Skeletal muscle satellite cell (primary cell): ENCODE data around the gene CCDC9. TPM values are rescaled to one million over a fixed set of nuclear protein-coding genes. Genes with fewer than 3 reads are reported as not detected.

Source experiments
- H3K27me3 ChIP-seq: 2 replicates; pipeline ENCODE4 v1.7.0; 2013; ENCODE audit warnings: low read length; ENCODE audit not compliant: control insufficient read depth, insufficient read depth
- H3K36me3 ChIP-seq: 2 replicates; pipeline ENCODE4 v1.7.0; 2013; ENCODE audit warnings: mild to moderate bottlenecking, control low read depth, low read length; ENCODE audit not compliant: insufficient read depth
- H3K4me1 ChIP-seq: 2 replicates; pipeline ENCODE4 v1.7.0; 2013; ENCODE audit warnings: low read length; ENCODE audit not compliant: control insufficient read depth, insufficient read depth
- H3K4me2 ChIP-seq: 2 replicates; pipeline ENCODE4 v1.7.0; 2013; ENCODE audit warnings: mild to moderate bottlenecking, low read length
- H3K4me3 ChIP-seq: 2 replicates; pipeline ENCODE4 v1.7.0; 2013; ENCODE audit warnings: low read length
- H3K9ac ChIP-seq: 2 replicates; pipeline ENCODE4 v1.7.0; 2013; ENCODE audit warnings: mild to moderate bottlenecking, low read depth, low read length, moderate library complexity
- H3K9me3 ChIP-seq: replicated peaks from 2 replicates; pipeline ENCODE4 v1.7.0; 2013; ENCODE audit warnings: mild to moderate bottlenecking, control low read depth, low read length
- small RNA-seq: library from RNA; depleted of rRNA; stranded (forward); fragments of <200 nt; gene quantifications from one replicate; pipeline ENCODE3, GENCODE V24; 2012

CCDC9 gene

GRCh38 chr19:47310819-47311218 is 54.5 kb downstream of the CCDC9 start:
- Histone ChIP-seq H3K9ac (no peak overlapping the region), H3K36me3 (no peaks in the 10 kb centered on the region), H3K27me3 (no peaks in the 10 kb centered on the region), H3K4me2 (no peak overlapping the region), H3K9me3 (no peaks in the 10 kb centered on the region), H3K4me3 (no peak overlapping the region), H3K4me1 (peaks cover 17% of the 10 kb centered on the region)

- H3K36me3 ChIP-seq, result no peaks in the 10 kb centered on the region
- no peaks in the 10 kb centered on the region for H3K9me3 ChIP-seq
- no peak overlapping the region for H3K9ac ChIP-seq
- peaks cover 17% of the 10 kb centered on the region for H3K4me1 ChIP-seq
- no peaks in the 10 kb centered on the region for H3K27me3 ChIP-seq
- no peak overlapping the region for H3K4me3 ChIP-seq
- no peak overlapping the region for H3K4me2 ChIP-seq
Observed at GRCh38 chr19:47312366-47313006, 56.2 kb downstream of the CCDC9 start.

- H3K4me1 ChIP-seq, result peaks cover 16% of the 10 kb centered on the region
- H3K36me3 ChIP-seq, result no peaks in the 10 kb centered on the region
- no peak overlapping the region for H3K4me3 ChIP-seq
- H3K4me2 ChIP-seq, result no peak overlapping the region
- H3K27me3 ChIP-seq, result no peaks in the 10 kb centered on the region
- no peaks in the 10 kb centered on the region for H3K9me3 ChIP-seq
- no peak overlapping the region for H3K9ac ChIP-seq
Observed at GRCh38 chr19:47313754-47314295, 57.5 kb downstream of the CCDC9 start.

- H3K4me1 ChIP-seq, result peaks cover 7% of the 10 kb centered on the region
- H3K9me3 ChIP-seq, result no peaks in the 10 kb centered on the region
- peak overlapping the region; percentile 29 for H3K4me2 ChIP-seq
- no peak overlapping the region for H3K4me3 ChIP-seq
- no peaks in the 10 kb centered on the region for H3K27me3 ChIP-seq
- no peak overlapping the region for H3K9ac ChIP-seq
- H3K36me3 ChIP-seq, result no peaks in the 10 kb centered on the region
Observed at GRCh38 chr19:47315125-47315821, 58.9 kb downstream of the CCDC9 start.

- no peak overlapping the region for H3K9ac ChIP-seq
- H3K4me2 ChIP-seq, result no peak overlapping the region
- no peaks in the 10 kb centered on the region for H3K27me3 ChIP-seq
- H3K9me3 ChIP-seq, result no peaks in the 10 kb centered on the region
- H3K4me3 ChIP-seq, result no peak overlapping the region
- peaks cover 7% of the 10 kb centered on the region for H3K4me1 ChIP-seq
- no peaks in the 10 kb centered on the region for H3K36me3 ChIP-seq
Observed at GRCh38 chr19:47316513-47316912, 60.2 kb downstream of the CCDC9 start.

GRCh38 chr19:47319923-47320871 is 63.9 kb downstream of the CCDC9 start:
- no peak overlapping the region for H3K4me2 ChIP-seq
- peaks cover 7% of the 10 kb centered on the region for H3K4me1 ChIP-seq
- no peaks in the 10 kb centered on the region for H3K9me3 ChIP-seq
- no peak overlapping the region for H3K9ac ChIP-seq
- H3K4me3 ChIP-seq, result no peak overlapping the region
- H3K36me3 ChIP-seq, result no peaks in the 10 kb centered on the region
- H3K27me3 ChIP-seq, result peaks cover 6% of the 10 kb centered on the region

Small RNA genes lying within 50 kb of the gene (small RNA-seq; reads per million reads assigned to genes)
- not detected for gene MIR3190
